Fibroblast of pulmonary artery (primary cell): ENCODE data around the gene CARS2.
"Not testable (repeated sequence)": the region's sequence is repeated elsewhere in the genome, so short reads cannot be mapped to it uniquely, and the experiment has no call there.

Experiments
- DNase-seq: peaks from one replicate; pipeline ENCODE4 v3.0.0-alpha.2; 2010; ENCODE audit warnings: low read depth
- H3K4me3 ChIP-seq: replicated peaks from 2 replicates; pipeline ENCODE4 v1.5.1; 2011; ENCODE audit warnings: low read depth, mild to moderate bottlenecking, control low read depth, low read length, moderate library complexity
- CTCF ChIP-seq: IDR thresholded peaks from 2 replicates; pipeline ENCODE4 v1.5.1; 2011; ENCODE audit warnings: mild to moderate bottlenecking, control low read depth, low read length, inconsistent platforms; ENCODE audit errors: missing control alignments

The CARS2 gene

DNA sequence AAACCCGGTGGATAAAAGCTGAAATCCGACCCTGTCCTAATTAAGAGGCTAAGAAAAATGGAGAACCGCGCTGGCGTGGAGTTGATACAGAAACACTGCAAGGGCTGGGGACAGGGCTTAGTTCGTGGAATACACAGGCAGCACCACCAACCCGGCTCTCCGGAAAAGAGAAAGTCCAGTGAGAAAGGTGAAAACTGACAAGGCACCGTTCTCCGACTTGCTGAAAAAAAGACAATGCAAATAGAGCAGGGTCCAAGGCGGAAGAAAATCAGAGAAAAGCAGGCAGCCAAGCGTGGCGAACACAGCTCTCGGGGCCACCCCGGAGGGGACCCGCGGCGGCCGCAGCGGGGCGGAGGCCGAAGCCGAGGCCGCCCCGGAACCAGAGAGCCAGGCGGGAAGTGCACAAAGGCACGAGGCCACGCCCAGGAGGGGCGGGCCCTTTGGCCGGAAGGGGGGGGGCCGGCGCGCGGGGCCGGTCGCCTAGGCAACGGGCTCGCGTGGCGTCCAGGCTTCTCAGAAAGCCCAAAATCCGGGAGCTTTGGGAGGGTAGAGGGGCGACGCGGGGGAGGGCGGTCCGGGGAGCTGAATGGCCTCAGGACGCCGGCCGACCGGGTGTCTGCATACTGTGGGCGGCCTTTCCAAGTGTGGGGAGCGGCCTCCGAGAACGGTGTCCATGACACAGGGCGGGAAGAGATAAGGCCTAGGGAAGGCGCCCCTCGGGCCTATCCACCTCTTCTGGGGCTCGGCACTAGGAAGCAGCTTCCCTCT, 6.3 kb upstream of the CARS2 start:
- TF ChIP-seq CTCF = no peak
- peak; percentile 79 for DNase-seq
- peak overlapping the region; percentile 96 for H3K4me3 ChIP-seq

DNA sequence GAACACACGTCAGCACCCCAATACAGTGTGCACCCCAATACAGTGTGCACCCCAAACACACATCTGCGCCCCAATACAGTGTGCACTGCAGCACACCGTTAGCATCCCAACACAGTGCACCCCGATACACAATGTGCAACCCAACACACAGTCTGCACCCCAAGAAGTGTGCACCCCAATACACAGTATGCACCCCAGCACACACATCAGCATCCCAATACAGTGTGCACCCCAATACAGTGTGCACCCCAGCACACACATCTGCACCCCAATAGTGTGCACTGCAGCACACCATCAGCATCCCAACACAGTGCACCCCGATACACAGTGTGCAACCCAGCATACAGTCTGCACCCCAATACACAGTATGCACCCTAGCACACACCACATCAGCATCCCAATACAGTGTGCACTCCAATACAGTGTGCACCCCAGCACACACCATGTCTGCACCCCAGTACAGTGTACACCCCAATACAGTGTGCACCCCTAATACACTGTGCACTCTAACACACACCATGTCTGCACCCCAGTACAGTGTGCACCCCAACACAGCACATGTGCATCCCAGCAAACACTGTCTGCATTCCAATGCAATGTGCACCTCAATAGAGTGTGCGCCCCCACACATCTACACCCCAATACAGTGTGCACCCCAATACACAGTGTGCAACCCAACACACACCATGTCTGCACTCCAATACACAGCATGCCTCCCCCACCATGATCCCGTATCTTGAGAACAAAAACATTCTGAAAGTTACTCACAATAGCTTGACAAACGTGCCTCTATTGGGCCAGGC, 855 bp upstream of the CARS2 start:
- peak overlapping the region; percentile 74 for H3K4me3 ChIP-seq
- no peak for DNase-seq
- no peak for TF ChIP-seq CTCF

DNA sequence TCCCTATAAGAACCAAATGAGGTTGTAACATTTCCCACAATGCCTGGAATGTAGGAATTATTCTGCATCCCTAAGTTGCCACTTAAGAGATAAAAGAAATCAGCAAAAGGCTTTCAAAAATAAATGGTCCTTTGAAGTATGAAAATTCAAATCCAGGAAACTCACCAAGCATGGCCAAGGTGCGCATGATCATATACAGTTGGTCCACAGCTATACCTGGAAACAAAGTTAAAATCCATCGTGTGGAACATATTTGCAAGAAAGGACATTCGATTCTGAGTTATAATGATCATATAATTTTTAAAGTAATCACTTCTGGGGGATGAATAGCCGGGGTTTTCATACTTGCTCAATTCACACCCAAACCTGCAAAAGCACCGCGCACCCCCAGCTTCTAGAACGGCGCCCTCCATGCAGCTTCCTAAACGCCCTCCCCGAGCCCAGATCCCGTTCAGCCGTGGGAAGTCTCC, 525 bp downstream of the CARS2 start:
- peak overlapping the region; percentile 74 for H3K4me3 ChIP-seq
- no peak for DNase-seq
- TF ChIP-seq CTCF = no peak

DNA sequence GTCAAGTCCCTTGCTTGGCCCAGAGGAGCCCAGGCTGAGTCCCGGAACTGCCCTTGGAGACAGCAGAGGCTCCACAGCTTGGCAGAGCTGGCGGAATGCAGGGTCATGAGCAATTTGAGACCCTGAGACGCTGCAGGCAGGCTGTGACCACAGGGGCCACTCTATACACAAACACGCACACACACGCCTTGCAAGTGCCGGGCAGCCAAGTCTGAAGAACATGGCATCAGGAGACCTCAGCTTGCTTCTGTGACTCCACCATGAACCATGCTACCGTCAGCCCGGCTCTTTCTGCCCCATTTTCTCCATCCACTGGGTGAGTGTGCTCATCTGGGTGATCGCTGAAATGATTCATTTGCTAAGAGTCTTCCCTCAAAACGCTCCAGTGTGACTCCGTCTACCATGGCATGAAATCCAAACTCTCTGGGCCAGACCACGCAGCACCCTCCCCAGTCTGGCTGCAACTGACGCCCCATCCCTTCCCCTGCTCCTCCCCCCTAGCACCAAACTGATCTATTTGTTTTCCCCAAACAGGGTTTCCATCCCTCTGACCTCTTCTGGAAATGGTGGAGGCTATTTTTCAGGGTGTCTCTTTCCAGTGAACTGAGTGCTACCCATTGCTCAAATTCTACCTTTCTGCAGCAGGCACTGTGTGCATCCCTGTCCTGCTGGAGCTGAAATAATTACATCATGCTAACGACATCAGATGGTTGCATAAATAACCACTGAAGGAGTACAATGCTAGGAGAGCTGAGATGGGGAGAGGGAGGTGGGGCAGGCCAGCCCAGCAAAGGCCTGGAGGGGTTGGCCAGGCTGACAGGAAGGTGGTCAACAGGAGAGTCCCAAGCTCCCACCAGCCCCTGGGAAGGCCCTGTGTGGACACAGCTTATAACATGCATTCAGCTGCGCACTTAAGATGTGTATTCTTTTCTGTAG, 3.1 kb downstream of the CARS2 start:
- TF ChIP-seq CTCF = no peak
- H3K4me3 ChIP-seq = no peak overlapping the region
- peak; percentile 14 for DNase-seq

- TF ChIP-seq CTCF = no peak
- no peak overlapping the region for H3K4me3 ChIP-seq
- no peak for DNase-seq
Measured at GRCh38 chr13:110702089-110702488, 3.8 kb downstream of the CARS2 start.

DNA sequence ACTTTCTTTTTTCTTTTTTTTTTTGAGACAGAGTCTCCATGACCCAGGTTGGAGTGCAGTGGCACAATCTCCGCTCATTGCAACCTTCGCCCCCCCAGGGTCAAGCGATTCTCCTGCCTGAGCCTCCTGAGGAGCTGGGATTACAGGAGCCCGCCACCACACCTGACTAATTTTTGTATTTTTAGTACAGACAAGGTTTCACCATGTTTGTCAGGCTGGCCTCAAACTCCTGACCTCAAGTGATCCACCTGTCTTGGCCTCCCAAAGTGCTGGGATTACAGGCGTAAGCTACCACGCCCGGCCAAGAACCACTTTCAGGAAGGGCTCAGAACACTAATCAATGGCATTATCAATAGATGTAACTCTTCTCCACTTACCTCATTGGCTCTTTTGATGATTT, 4.9 kb downstream of the CARS2 start:
- not testable (repeated sequence) for DNase-seq, H3K4me3 ChIP-seq

DNA sequence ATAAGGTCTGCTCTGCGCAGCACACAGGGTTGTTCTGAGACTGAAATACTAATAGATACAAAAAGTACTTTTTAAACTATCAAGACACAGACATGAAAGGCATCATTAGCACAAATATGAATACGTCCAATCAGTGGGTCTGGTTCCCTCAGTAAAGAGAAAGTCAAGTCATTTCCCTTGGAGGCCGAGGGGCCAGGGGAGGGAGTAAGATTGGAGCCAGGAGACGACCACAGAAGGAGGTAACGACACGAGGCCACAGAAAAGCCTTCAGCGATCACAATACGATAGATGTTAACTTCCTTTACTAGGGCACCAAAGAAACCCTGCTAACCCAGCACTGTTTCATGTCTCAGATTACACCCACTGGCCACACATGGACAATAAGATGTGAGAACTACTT, 5.3 kb downstream of the CARS2 start:
- no peak for DNase-seq
- no peak for TF ChIP-seq CTCF
- H3K4me3 ChIP-seq = no peak overlapping the region
